HG03457 (cell line): ENCODE measurements around the gene SCN2A.
A peak's percentile ranks its signal among the peaks of the same experiment; 100 is the strongest.

ENCODE experiments used
- ATAC-seq: cut with Tn5 transposase; IDR thresholded peaks from one replicate; pipeline ENCODE4 v1.9.1; 2021; ENCODE audit warnings: moderate number of reproducible peaks; ENCODE audit not compliant: unreplicated experiment

SCN2A gene

GRCh38 chr2:165239230-165239629 lies at the start of gene SCN2A:
SCN2A (plus strand) TSS chr2:165239414; CDS start chr2:165295824, 56,410 bp downstream.
- ATAC-seq, result no peak

- ATAC-seq, result no peak
These were observed 48.0 kb upstream of the SCN2A start for GRCh38 chr2:165191096-165191728.

GRCh38 chr2:165192729-165193128 lies 46.5 kb upstream of the SCN2A start:
- ATAC-seq, result no peak

GRCh38 chr2:165193178-165193777 lies 45.9 kb upstream of the SCN2A start:
- peak; percentile 93 for ATAC-seq

GRCh38 chr2:165196411-165196810 lies 42.8 kb upstream of the SCN2A start:
- ATAC-seq, result no peak

GRCh38 chr2:165197346-165197745 lies 41.9 kb upstream of the SCN2A start:
- no peak for ATAC-seq

- ATAC-seq, result no peak
These were observed 41.0 kb upstream of the SCN2A start for GRCh38 chr2:165198181-165198580.

GRCh38 chr2:165202239-165202638 lies 37.0 kb upstream of the SCN2A start:
- no peak for ATAC-seq

GRCh38 chr2:165203689-165204559 lies 35.3 kb upstream of the SCN2A start, which contains the start of gene SCN3A:
SCN3A (minus strand) TSS chr2:165204050; CDS start chr2:165176394, 27,656 bp downstream.
- no peak for ATAC-seq

- ATAC-seq, result no peak
These were observed 33.3 kb upstream of the SCN2A start for GRCh38 chr2:165205865-165206264.

- ATAC-seq, result no peak
These were observed 31.1 kb upstream of the SCN2A start for GRCh38 chr2:165208094-165208493.

- ATAC-seq, result no peak
These were observed 25.1 kb upstream of the SCN2A start for GRCh38 chr2:165214093-165214492.

GRCh38 chr2:165219481-165219880 lies 19.7 kb upstream of the SCN2A start:
- no peak for ATAC-seq

- ATAC-seq, result no peak
These were observed 14.3 kb upstream of the SCN2A start for GRCh38 chr2:165224941-165225340.

GRCh38 chr2:165227571-165227970 lies 11.6 kb upstream of the SCN2A start:
- ATAC-seq, result no peak

GRCh38 chr2:165237056-165237455 lies 2.2 kb upstream of the SCN2A start:
- ATAC-seq, result no peak

- no peak for ATAC-seq
These were observed 919 bp upstream of the SCN2A start for GRCh38 chr2:165238295-165238694.

- no peak for ATAC-seq
These were observed 772 bp downstream of the SCN2A start for GRCh38 chr2:165239856-165240515.

GRCh38 chr2:165240916-165241315 lies 1.7 kb downstream of the SCN2A start:
- ATAC-seq, result no peak

- no peak for ATAC-seq
These were observed 6.0 kb downstream of the SCN2A start for GRCh38 chr2:165245081-165245793.

- no peak for ATAC-seq
These were observed 9.0 kb downstream of the SCN2A start for GRCh38 chr2:165248238-165248637.
